ENCODE measurements around the gene NRIP2.

DNA sequence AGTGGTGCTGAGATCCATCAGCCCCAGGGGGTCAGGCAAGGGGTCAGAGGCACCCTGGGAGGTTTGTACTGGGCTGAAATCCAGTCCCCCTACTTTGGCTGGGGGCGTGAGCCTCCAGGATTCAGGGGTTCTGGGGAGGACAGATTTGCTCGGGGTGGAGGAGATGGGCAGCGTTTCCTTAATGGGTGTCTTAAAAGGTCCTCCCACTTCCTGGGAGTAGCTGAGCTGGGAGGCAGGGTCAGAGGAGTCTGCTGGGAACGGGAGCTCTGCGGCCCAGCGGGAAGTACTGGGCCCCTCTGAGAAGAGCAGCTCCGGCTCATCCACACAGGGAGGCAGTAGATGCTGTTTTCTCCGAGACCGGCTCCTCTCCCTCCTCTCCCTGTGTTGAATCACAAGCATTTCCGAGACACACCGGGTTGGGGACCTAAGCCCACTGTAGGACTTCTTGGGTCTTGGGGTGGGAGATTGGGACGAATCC, 24.1 kb upstream of the NRIP2 start:
- TF ChIP-seq, protein P1, sequence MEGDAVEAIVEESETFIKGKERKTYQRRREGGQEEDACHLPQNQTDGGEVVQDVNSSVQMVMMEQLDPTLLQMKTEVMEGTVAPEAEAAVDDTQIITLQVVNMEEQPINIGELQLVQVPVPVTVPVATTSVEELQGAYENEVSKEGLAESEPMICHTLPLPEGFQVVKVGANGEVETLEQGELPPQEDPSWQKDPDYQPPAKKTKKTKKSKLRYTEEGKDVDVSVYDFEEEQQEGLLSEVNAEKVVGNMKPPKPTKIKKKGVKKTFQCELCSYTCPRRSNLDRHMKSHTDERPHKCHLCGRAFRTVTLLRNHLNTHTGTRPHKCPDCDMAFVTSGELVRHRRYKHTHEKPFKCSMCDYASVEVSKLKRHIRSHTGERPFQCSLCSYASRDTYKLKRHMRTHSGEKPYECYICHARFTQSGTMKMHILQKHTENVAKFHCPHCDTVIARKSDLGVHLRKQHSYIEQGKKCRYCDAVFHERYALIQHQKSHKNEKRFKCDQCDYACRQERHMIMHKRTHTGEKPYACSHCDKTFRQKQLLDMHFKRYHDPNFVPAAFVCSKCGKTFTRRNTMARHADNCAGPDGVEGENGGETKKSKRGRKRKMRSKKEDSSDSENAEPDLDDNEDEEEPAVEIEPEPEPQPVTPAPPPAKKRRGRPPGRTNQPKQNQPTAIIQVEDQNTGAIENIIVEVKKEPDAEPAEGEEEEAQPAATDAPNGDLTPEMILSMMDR (IDR thresholded peaks at IDR 0.05; ENCODE audit: low read length), result no peak
- TF ChIP-seq EZH2 (IDR thresholded peaks at IDR 0.05; ENCODE audit: borderline replicate concordance, low read length), result no peak

All from OCI-LY1 (cell line).